Keratinocyte (primary cell): Measurements from ENCODE around the gene DEFB108B. TPM values are rescaled to one million over a fixed set of nuclear protein-coding genes. Genes with fewer than 3 reads are reported as not detected.
"Not testable (repeated sequence)": the region's sequence is repeated elsewhere in the genome, so short reads cannot be mapped to it uniquely, and the experiment has no call there.

Source experiments
- DNase-seq: peaks from one replicate; pipeline ENCODE4 v3.0.0-alpha.2; 2011; ENCODE audit warnings: low read depth, missing footprints, low spot score
- FAIRE-seq: peaks from 2 replicates; lab custom pipeline; 2011; peaks lifted over from hg19 to GRCh38; lab: Jason Lieb, UNC
- H2AFZ ChIP-seq: 2 replicates; pipeline ENCODE4 v1.6.0; 2012; ENCODE audit warnings: low read length, control low read depth, inconsistent platforms; ENCODE audit not compliant: control insufficient read depth
- H3K27ac ChIP-seq: 2 replicates; pipeline ENCODE4 v1.5.1; 2011; ENCODE audit warnings: low read length; ENCODE audit not compliant: control insufficient read depth, insufficient read depth
- H3K27me3 ChIP-seq: 3 replicates; pipeline ENCODE4 v1.6.0; 2011; ENCODE audit warnings: low read length; ENCODE audit not compliant: control insufficient read depth, insufficient read depth; ENCODE audit errors: extremely low read depth
- H3K36me3 ChIP-seq, 2 experiments: 2 replicates in 1 of 2; 3 replicates in 1 of 2; pipeline ENCODE4 v1.5.1; 2011; ENCODE audit warnings: low read length in 2 of 2, mild to moderate bottlenecking in 1 of 2; ENCODE audit not compliant: control insufficient read depth in 2 of 2, insufficient read depth in 2 of 2; ENCODE audit errors: extremely low read depth in 1 of 2
- H3K4me1 ChIP-seq: 3 replicates; pipeline ENCODE4 v1.5.1; 2011; ENCODE audit warnings: low read length; ENCODE audit not compliant: control insufficient read depth, insufficient read depth; ENCODE audit errors: extremely low read depth
- H3K4me2 ChIP-seq: 3 replicates; pipeline ENCODE4 v1.6.0; 2011; ENCODE audit warnings: low read depth, low read length; ENCODE audit not compliant: control insufficient read depth, insufficient read depth; ENCODE audit errors: extremely low read depth
- H3K4me3 ChIP-seq, 3 experiments: fragments of 200-600 bp in 1 of 3; sonication (generic) in 1 of 3; 2 replicates in 2 of 3; 3 replicates in 1 of 3; pipeline ENCODE4 v1.5.1; 2011 to 2016; ENCODE audit warnings: low read length in 3 of 3, mild to moderate bottlenecking in 3 of 3, control low read depth in 2 of 3, inconsistent platforms in 1 of 3, low read depth in 1 of 3, mixed read lengths in 1 of 3, mixed run types in 1 of 3, moderate library complexity in 1 of 3; ENCODE audit not compliant: control insufficient read depth in 2 of 3, insufficient read depth in 2 of 3; ENCODE audit errors: extremely low read depth in 1 of 3
- H3K79me2 ChIP-seq: 2 replicates; pipeline ENCODE4 v1.6.0; 2012; ENCODE audit warnings: low read length; ENCODE audit not compliant: control insufficient read depth, insufficient read depth
- H3K9ac ChIP-seq: 3 replicates; pipeline ENCODE4 v1.6.0; 2011; ENCODE audit warnings: low read length; ENCODE audit not compliant: control insufficient read depth, insufficient read depth; ENCODE audit errors: extremely low read depth
- H3K9me1 ChIP-seq: 3 replicates; pipeline ENCODE4 v1.6.0; 2011; ENCODE audit warnings: low read length; ENCODE audit not compliant: control insufficient read depth, insufficient read depth; ENCODE audit errors: extremely low read depth
- H3K9me3 ChIP-seq: 2 replicates; pipeline ENCODE4 v1.5.1; 2012; ENCODE audit warnings: low read depth, low read length; ENCODE audit not compliant: control insufficient read depth
- H4K20me1 ChIP-seq: 3 replicates; pipeline ENCODE4 v1.6.0; 2011; ENCODE audit warnings: low read length; ENCODE audit not compliant: control insufficient read depth, insufficient read depth; ENCODE audit errors: extremely low read depth
- CTCF ChIP-seq, 3 experiments: IDR thresholded peaks in 1 of 3; conservative IDR thresholded peaks in 1 of 3; optimal IDR thresholded peaks in 1 of 3; 2 replicates in 2 of 3; 3 replicates in 1 of 3; pipeline versions ENCODE3 to v1.5.1; 2011; ENCODE audit warnings: low read length in 3 of 3, mild to moderate bottlenecking in 3 of 3, moderate library complexity in 2 of 3, control low read depth in 1 of 3, inconsistent platforms in 1 of 3; ENCODE audit not compliant: insufficient read depth in 2 of 3; ENCODE audit errors: extremely low read depth in 1 of 3
- dilution Hi-C: fragments of 300-500 bp; cut with MboI; formaldehyde crosslinking; loops from one replicate; pipeline ENCODE4 v1.7.0; 2020; ENCODE audit warnings: low sequenced_read_pairs; ENCODE audit not compliant: extremely low pct_ligation_motif_present
- polyA plus RNA-seq, 5 experiments: library from polyadenylated mRNA; depleted of rRNA in 3 of 5; stranded (reverse) in 3 of 5; stranded (forward) in 1 of 5; unstranded in 1 of 5; fragments of >200 nt; gene quantifications; 1 replicate in 1 of 5; 2 replicates in 3 of 5; 3 replicates in 1 of 5; pipeline versions ENCODE4 v1.2.1 to v1.2.3, GENCODE V29; 2011 to 2012; ENCODE audit warnings: missing spikeins in 2 of 5, low read depth in 1 of 5, low replicate concordance in 1 of 5

DEFB108B gene
- polyA plus RNA-seq, 1 donor (not counting 4 experiments of a cell fraction or from before 2014, with no cell fraction given) = not detected

GRCh38 chr11:71860835-71861234, 27.8 kb downstream of the DEFB108B start:
- H3K4me2 ChIP-seq, H3K27me3 ChIP-seq, DNase-seq, dilution Hi-C loops, H3K79me2 ChIP-seq, H3K4me1 ChIP-seq, H3K9ac ChIP-seq, H3K9me1 ChIP-seq, H3K27ac ChIP-seq, H4K20me1 ChIP-seq, H2AFZ ChIP-seq, FAIRE-seq, H3K36me3 ChIP-seq, H3K4me3 ChIP-seq, H3K9me3 ChIP-seq: not testable (repeated sequence)

DNA sequence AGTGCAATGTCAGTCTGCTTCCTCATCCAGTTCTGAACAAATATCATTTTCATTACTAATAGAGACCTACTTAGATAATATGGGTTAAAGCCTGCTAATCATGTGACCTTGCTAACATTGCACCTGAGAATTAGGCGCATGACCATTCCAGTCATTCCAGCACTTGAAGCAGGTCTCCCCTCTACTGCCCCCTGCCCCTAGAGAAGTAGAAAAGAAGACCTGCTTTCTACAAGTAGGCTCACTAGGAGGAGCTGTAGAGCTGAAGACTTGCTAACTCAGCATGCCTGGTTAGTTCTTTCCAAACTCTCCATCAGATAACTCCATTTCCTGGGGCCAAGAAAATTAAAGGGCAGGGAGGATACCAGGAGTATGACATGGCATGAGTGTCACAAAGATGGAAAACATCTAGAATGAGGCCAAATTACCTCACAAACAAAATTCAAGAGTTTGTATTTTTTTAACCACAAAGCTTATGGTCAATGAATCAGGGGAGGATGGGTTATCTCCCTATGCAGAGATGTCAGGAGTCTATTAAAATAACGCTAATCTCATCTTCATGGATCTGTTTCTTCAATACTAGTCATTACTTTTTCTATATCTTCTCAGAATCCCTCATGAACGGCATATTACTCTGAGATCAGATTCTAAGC, 31.1 kb downstream of the DEFB108B start:
- H3K4me1 ChIP-seq, H2AFZ ChIP-seq, H4K20me1 ChIP-seq, H3K9me3 ChIP-seq, H3K4me2 ChIP-seq, H3K27ac ChIP-seq, FAIRE-seq, H3K79me2 ChIP-seq, H3K9ac ChIP-seq, dilution Hi-C loops, H3K4me3 ChIP-seq, H3K36me3 ChIP-seq, H3K9me1 ChIP-seq, H3K27me3 ChIP-seq: not testable (repeated sequence)
- peak in 2 of 3 experiments; percentile 49 to 67 for TF ChIP-seq CTCF (optimal IDR thresholded peaks at IDR 0.05 in 1 of 3, IDR thresholded peaks at IDR 0.05 in 1 of 3, conservative IDR thresholded peaks at IDR 0.05 in 1 of 3; ENCODE audit: extremely low read depth in 1 of 3, insufficient read depth in 2 of 3, low read length in 3 of 3)
- DNase-seq = peak; percentile 38

- not testable (repeated sequence) for H3K9me3 ChIP-seq, DNase-seq
These were observed 34.2 kb downstream of the DEFB108B start for GRCh38 chr11:71867209-71867608.

GRCh38 chr11:71869931-71870330, 36.9 kb downstream of the DEFB108B start:
- H3K27ac ChIP-seq, FAIRE-seq, H3K79me2 ChIP-seq, H2AFZ ChIP-seq, DNase-seq, H3K9me1 ChIP-seq, H3K4me2 ChIP-seq, H3K4me1 ChIP-seq, H3K36me3 ChIP-seq, H3K9ac ChIP-seq, H3K27me3 ChIP-seq, H3K9me3 ChIP-seq, H4K20me1 ChIP-seq, H3K4me3 ChIP-seq, dilution Hi-C loops: not testable (repeated sequence)

More at GRCh38 chr11:71867209-71867608, 34.2 kb downstream of the DEFB108B start:
- H3K4me2 ChIP-seq, H3K4me3 ChIP-seq, H3K79me2 ChIP-seq, H3K27me3 ChIP-seq, H2AFZ ChIP-seq, dilution Hi-C loops, FAIRE-seq, H3K36me3 ChIP-seq, H3K27ac ChIP-seq, H4K20me1 ChIP-seq, H3K9me1 ChIP-seq, H3K4me1 ChIP-seq, H3K9ac ChIP-seq: not testable (repeated sequence)
